SK-N-MC (cell line): Measurements from ENCODE around the gene NCKAP5.

ENCODE experiments used
- EZH2 ChIP-seq: fragments of 200-600 bp; sonication (generic); IDR thresholded peaks from one replicate; pipeline ENCODE4 v1.6.1; 2017; ENCODE audit warnings: antibody characterized with exemption
- FOXP2 ChIP-seq: optimal IDR thresholded peaks from 2 replicates; pipeline ENCODE3; 2011; ENCODE audit warnings: mild to moderate bottlenecking, moderate library complexity; ENCODE audit not compliant: insufficient read depth; ENCODE audit errors: extremely low read length, control extremely low read depth
- POLR2AphosphoS5 ChIP-seq: IDR thresholded peaks from 2 replicates; pipeline ENCODE4 v1.6.1; 2012; ENCODE audit warnings: mild to moderate bottlenecking, low read depth, low read length, borderline replicate concordance

DNA sequence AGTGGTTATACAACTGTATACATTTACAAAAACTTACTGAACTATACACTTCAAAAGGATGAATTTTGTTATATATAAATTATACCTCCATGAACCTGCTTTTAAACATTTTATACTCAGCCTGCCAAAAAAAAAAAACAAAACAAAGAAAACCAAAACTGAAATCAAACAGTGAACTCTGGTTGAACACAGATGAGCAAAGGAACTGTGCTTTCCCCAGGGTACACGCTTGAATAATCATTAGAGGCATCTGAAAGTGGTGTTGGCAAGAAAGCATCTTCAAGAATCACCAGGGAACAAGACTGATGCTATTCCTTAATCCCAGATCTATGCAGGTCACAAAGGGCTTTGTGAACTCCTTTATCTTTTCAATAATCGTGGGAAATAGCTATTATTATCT is 821.2 kb downstream of the NCKAP5 start:
- TF ChIP-seq POLR2AphosphoS5 (no peak), EZH2 (no peak), FOXP2 (no peak)
